OCI-LY7 (cell line): ENCODE results near the gene ITSN1.

ENCODE experiments used
- EZH2phosphoT487 ChIP-seq: fragments of 200-600 bp; sonication (generic); IDR thresholded peaks from 2 replicates; pipeline ENCODE4 v1.6.1; 2018; ENCODE audit warnings: low read depth, borderline replicate concordance, mild to moderate bottlenecking, mixed run types, antibody characterized with exemption, low read length, moderate library complexity, mixed read lengths
- TF ChIP-seq, protein P1 (sequence below): fragments of 200-600 bp; sonication (generic); conservative IDR thresholded peaks from 2 replicates; pipeline ENCODE4 v1.5.1; 2014; ENCODE audit warnings: mild to moderate bottlenecking, antibody characterized with exemption, low read length, moderate library complexity, mixed read lengths

- TF ChIP-seq, protein P1, sequence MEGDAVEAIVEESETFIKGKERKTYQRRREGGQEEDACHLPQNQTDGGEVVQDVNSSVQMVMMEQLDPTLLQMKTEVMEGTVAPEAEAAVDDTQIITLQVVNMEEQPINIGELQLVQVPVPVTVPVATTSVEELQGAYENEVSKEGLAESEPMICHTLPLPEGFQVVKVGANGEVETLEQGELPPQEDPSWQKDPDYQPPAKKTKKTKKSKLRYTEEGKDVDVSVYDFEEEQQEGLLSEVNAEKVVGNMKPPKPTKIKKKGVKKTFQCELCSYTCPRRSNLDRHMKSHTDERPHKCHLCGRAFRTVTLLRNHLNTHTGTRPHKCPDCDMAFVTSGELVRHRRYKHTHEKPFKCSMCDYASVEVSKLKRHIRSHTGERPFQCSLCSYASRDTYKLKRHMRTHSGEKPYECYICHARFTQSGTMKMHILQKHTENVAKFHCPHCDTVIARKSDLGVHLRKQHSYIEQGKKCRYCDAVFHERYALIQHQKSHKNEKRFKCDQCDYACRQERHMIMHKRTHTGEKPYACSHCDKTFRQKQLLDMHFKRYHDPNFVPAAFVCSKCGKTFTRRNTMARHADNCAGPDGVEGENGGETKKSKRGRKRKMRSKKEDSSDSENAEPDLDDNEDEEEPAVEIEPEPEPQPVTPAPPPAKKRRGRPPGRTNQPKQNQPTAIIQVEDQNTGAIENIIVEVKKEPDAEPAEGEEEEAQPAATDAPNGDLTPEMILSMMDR = no peak
- no peak for TF ChIP-seq EZH2phosphoT487
These were observed 158.6 kb downstream of the ITSN1 start for GRCh38 chr21:33800753-33801423.
